GM06990 (cell line): ENCODE results near the gene RAI2.
"Not testable (repeated sequence)": the region's sequence is repeated elsewhere in the genome, so short reads cannot be mapped to it uniquely, and the experiment has no call there.

Source experiments
- DNase-seq: peaks from one replicate; pipeline ENCODE4 v3.0.0-alpha.2; 2011; ENCODE audit not compliant: insufficient read length; ENCODE audit errors: extremely low read depth
- H3K27me3 ChIP-seq: replicated peaks from 2 replicates; pipeline ENCODE4 v1.6.0; 2011; ENCODE audit warnings: low read length; ENCODE audit not compliant: control insufficient read depth, insufficient read depth
- H3K36me3 ChIP-seq: 2 replicates; pipeline ENCODE4 v1.5.1; 2011; ENCODE audit warnings: low read length; ENCODE audit not compliant: control insufficient read depth, insufficient read depth
- H3K4me3 ChIP-seq: replicated peaks from 2 replicates; pipeline ENCODE4 v1.5.1; 2011; ENCODE audit warnings: low read depth, mild to moderate bottlenecking, control low read depth, low read length
- TF ChIP-seq, protein P1 (sequence below): IDR thresholded peaks from 2 replicates; pipeline ENCODE4 v1.5.1; 2011; ENCODE audit warnings: low read length, control low read depth, mild to moderate bottlenecking, inconsistent platforms; ENCODE audit not compliant: insufficient read depth, poor library complexity, severe bottlenecking

The RAI2 gene

DNA sequence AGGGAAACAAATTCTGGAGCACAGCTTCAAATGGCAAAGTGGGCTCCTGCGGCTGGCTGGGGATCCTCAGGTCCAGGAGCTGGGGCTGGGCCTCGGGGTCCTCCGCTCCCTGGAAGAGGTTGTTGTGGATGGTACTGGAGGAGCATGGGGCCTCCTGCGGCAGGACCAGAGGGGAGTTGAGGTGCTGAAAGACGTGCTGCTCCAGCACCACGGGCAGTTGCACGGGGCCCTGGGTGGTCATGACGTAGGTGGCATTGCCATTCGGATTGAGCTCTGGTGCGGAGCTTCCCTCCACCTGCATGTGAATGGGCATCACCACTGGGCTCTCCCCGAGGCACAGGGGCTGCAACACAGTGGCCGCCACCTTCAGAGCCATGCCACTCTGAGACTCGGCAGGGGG lies 59.7 kb downstream of the RAI2 start:
- no peak for DNase-seq
- Histone ChIP-seq H3K4me3 (no peak overlapping the region), H3K27me3 (no peaks in the 10 kb centered on the region; the same call in 1 of the 2 replicates), H3K36me3 (no peaks in the 10 kb centered on the region)
- TF ChIP-seq, protein P1, sequence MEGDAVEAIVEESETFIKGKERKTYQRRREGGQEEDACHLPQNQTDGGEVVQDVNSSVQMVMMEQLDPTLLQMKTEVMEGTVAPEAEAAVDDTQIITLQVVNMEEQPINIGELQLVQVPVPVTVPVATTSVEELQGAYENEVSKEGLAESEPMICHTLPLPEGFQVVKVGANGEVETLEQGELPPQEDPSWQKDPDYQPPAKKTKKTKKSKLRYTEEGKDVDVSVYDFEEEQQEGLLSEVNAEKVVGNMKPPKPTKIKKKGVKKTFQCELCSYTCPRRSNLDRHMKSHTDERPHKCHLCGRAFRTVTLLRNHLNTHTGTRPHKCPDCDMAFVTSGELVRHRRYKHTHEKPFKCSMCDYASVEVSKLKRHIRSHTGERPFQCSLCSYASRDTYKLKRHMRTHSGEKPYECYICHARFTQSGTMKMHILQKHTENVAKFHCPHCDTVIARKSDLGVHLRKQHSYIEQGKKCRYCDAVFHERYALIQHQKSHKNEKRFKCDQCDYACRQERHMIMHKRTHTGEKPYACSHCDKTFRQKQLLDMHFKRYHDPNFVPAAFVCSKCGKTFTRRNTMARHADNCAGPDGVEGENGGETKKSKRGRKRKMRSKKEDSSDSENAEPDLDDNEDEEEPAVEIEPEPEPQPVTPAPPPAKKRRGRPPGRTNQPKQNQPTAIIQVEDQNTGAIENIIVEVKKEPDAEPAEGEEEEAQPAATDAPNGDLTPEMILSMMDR: no peak

DNA sequence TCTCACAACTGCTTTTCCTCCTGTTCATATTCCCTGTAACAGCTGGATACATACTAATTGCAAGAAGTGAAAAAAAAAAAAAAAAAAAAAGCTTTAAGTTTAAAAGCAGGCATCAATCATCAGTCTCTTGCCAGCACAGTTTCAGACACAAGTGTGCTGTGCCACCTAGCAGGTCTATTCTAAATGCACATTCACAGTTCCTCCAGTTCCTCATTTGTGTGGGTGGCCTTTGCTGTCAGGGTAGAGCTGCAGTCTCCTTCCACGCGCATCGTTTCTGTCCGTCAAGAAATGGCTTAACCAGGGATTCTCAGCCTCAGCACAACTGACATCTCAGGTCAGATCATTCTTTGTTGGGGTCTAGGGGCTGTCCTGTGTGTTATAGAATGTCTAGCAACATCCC lies 62.2 kb downstream of the RAI2 start:
- TF ChIP-seq, protein P1: no peak
- Histone ChIP-seq H3K36me3 (no peaks in the 10 kb centered on the region), H3K27me3 (no peaks in the 10 kb centered on the region; the same call in 1 of the 2 replicates), H3K4me3 (no peak overlapping the region)
- DNase-seq: no peak

DNA sequence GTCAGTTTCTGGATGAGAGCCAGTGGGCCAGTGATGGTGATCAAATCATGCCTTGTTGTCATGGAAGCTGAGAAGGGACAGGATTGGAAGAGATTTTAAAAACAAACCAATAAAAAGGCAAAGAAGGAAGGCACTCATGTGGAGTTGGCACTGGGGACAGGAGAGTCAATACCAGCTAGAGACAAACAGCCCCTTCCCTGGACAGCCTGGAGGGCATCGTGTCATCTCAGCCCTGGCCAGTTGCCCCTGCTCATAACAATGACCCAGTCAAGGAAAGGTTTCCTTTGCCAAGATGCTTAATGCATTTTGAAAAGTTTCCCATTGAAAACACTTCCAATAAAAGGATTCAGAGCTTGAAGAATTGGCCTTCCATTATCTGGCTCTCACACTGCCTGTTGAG lies 68.3 kb downstream of the RAI2 start:
- H3K27me3 ChIP-seq: no peaks in the 10 kb centered on the region; the same call in 1 of the 2 replicates

DNA sequence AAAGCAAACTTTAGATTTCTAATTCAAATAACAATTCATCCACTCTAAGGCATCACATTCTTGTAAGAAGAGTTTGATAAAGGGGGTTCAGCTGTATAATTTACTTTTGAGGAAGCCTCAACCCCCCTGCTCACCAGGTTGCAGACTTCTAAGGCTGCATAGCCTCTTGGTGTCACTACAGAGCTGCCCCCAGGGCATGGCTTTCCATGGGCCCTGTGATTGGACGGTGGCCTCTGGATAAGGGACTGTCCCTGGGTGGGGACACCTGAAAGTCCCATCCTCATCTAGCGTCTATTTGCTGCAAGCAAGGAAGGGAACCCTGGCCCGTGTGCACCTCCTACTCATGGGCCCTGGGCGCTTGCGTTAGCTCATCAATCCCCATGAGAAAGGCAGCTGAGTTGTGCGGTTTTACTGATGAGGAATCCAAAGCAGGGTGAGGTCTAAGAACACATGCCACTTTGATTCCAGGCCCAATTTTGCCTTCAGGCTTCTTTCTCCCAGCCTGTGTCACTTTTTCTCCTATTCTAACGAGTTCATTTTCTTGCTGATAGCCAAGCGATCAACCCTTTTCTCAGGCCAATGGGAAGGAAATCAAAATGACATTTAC lies 72.0 kb downstream of the RAI2 start:
- Histone ChIP-seq H3K4me3 (no peak overlapping the region), H3K27me3 (no peaks in the 10 kb centered on the region; the same call in 1 of the 2 replicates), H3K36me3 (no peaks in the 10 kb centered on the region)
- no peak for DNase-seq
- TF ChIP-seq, protein P1: no peak

More for the DNA sequence above, 68.3 kb downstream of the RAI2 start:
- TF ChIP-seq, protein P1: no peak
- no peak for DNase-seq
- Histone ChIP-seq H3K4me3 (no peak overlapping the region), H3K36me3 (no peaks in the 10 kb centered on the region)

DNA sequence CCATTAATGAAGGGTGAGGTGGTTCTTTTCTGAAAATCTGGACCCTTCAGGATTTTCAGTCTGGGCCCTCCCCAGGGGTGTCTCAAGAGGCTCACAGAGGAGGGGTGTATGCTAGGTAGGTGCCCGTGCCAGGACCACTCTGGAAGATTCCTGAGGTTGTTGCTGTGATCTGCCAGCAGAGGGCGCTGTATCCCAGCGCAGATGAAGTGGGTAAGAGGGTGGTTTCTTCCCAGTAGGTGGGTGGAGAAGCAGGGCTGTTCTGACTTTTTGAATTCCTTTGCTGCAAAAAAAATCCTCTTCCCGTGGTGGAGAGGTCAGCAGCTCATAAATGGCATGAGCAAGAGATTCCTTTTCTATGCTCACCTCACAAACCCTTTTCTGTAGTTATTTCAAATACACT lies 72.7 kb downstream of the RAI2 start:
- no peak overlapping the region for H3K4me3 ChIP-seq
- no peaks in the 10 kb centered on the region for H3K27me3 ChIP-seq
- DNase-seq: no peak
- H3K36me3 ChIP-seq: no peaks in the 10 kb centered on the region
- TF ChIP-seq, protein P1: peak; percentile 82

DNA sequence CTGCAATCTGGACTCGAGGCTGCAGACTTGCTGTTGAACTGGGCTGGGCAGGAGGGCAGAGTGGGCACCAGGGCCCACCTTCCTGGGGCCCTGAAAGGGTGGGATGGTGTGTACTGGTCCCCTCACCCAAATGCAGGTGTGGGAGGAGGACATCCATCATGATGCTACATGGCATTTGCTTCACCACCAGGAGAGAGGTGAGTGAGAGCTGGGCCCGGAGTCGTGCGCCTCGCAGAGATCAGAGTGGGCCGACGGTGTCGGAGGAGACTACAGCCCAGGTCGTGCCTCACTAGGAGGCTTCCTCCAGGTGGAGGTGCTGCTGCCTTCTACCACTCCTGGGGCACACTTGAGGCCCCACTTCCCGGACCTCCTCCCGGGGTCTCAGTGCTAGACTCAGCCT lies 73.5 kb downstream of the RAI2 start:
- Histone ChIP-seq H3K4me3 (no peak overlapping the region), H3K27me3 (no peaks in the 10 kb centered on the region), H3K36me3 (no peaks in the 10 kb centered on the region)
- DNase-seq: no peak
- TF ChIP-seq, protein P1: no peak

DNA sequence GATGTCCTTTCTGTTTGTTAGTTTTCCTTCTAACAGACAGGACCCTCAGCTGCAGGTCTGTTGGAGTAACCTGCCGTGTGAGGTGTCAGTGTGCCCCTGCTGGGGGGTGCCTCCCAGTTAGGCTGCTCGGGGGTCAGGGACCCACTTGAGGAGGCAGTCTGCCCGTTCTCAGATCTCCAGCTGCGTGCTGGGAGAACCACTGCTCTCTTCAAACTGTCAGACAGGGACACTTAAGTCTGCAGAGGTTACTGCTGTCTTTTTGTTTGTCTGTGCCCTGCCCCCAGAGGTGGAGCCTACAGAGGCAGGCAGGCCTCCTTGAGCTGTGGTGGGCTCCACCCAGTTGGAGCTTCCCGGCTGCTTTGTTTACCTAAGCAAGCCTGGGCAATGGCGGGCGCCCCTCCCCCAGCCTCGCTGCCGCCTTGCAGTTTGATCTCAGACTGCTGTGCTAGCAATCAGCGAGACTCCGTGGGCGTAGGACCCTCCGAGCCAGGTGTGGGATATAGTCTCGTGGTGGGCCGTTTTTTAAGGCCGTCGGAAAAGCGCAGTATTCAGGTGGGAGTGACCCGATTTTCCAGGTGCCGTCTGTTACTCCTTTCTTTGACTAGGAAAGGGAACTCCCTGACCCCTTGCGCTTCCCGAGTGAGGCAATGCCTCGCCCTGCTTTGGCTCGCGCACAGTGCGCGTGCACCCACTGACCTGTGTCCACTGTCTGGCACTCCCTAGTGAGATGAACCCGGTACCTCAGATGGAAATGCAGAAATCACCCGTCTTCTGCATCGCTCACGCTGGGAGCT lies 74.3 kb downstream of the RAI2 start:
- H3K4me3 ChIP-seq, H3K36me3 ChIP-seq, H3K27me3 ChIP-seq, DNase-seq: not testable (repeated sequence)
